K562 (cell line): Measurements from ENCODE around the gene SDSL. TPM values are rescaled to one million over a fixed set of nuclear protein-coding genes. Genes with fewer than 3 reads are reported as not detected.

ENCODE experiments used
- ATAC-seq: fragments of 200-7000 bp; cut with Tn5 transposase; 3 replicates; pipeline ENCODE4 v1.9.1; 2020; ENCODE audit warnings: moderate library complexity
- BruUV-seq: library from RNA; stranded (reverse); fragments of 400-500 nt; replicated peaks from 2 replicates; lab custom pipeline; 2021; lab: Mats Ljungman, UMichigan
- CTCF ChIA-PET: fragments of 300-600 bp; formaldehyde crosslinking; extraction: SDS; loops from one replicate; lab custom pipeline; 2021; ENCODE audit warnings: low intra/inter-chr PET ratio; lab: Yijun Ruan, JAX
- POLR2A ChIA-PET: fragments of 300-600, 350-650 bp; sonication (Branson Sonifier 250); formaldehyde crosslinking; extraction: SDS; loops from one replicate; lab custom pipeline; 2021; ENCODE audit warnings: antibody characterized with exemption, inconsistent platforms; lab: Yijun Ruan, JAX
- DNase-seq, 4 experiments: peaks; one replicate each; pipeline versions ENCODE4 v3.0.0 to v3.0.0-alpha.2; 2011 to 2018; ENCODE audit warnings: low spot score in 3 of 4, mixed read lengths in 3 of 4; ENCODE audit errors: extremely low read depth in 1 of 4
- FAIRE-seq: peaks from 2 replicates; lab custom pipeline; 2011; peaks lifted over from hg19 to GRCh38; lab: Jason Lieb, UNC
- H2AFZ ChIP-seq: 2 replicates; pipeline ENCODE4 v1.6.0; 2011; ENCODE audit warnings: low read depth, low read length, control low read depth, inconsistent platforms
- H3K27ac ChIP-seq: fragments of 200-600 bp; 3 replicates; pipeline ENCODE4 v1.8.0; 2011; ENCODE audit warnings: low read depth, mild to moderate bottlenecking, control low read depth, inconsistent platforms, low read length, moderate library complexity, mixed read lengths; ENCODE audit errors: extremely low read depth
- H3K27me3 ChIP-seq, 2 experiments: fragments of 300-600 bp in 1 of 2; 2 replicates in 1 of 2; 3 replicates in 1 of 2; pipeline versions ENCODE4 v1.6.0 to v1.8.0; 2011; ENCODE audit warnings: inconsistent platforms in 2 of 2, low read length in 2 of 2, mild to moderate bottlenecking in 1 of 2, mixed read lengths in 1 of 2, moderate library complexity in 1 of 2; ENCODE audit not compliant: control insufficient read depth in 2 of 2, insufficient read depth in 2 of 2
- H3K36me3 ChIP-seq: fragments of 300-600 bp; 3 replicates; pipeline ENCODE4 v1.8.0; 2011; ENCODE audit warnings: mild to moderate bottlenecking, low read length, inconsistent platforms; ENCODE audit not compliant: control insufficient read depth, insufficient read depth
- H3K4me1 ChIP-seq, 2 experiments: fragments of 200-600 bp in 1 of 2; replicated peaks in 1 of 2; 2 replicates in 1 of 2; 3 replicates in 1 of 2; pipeline versions ENCODE4 v1.5.1 to v1.8.0; 2011; ENCODE audit warnings: inconsistent platforms in 2 of 2, low read length in 2 of 2, mild to moderate bottlenecking in 1 of 2, mixed read lengths in 1 of 2, moderate library complexity in 1 of 2; ENCODE audit not compliant: control insufficient read depth in 2 of 2, insufficient read depth in 2 of 2
- H3K4me2 ChIP-seq: 2 replicates; pipeline ENCODE4 v1.6.1; 2011; ENCODE audit warnings: low read length, control low read depth, inconsistent platforms, mixed read lengths; ENCODE audit not compliant: insufficient read depth
- H3K4me3 ChIP-seq: fragments of 200-600 bp; sonication (generic), shearing (Covaris generic); 2 replicates; pipeline ENCODE4 v1.5.1; 2016; ENCODE audit warnings: control low read depth, inconsistent platforms
- H3K79me2 ChIP-seq: fragments of 200-600 bp; 3 replicates; pipeline ENCODE4 v1.8.0; 2011; ENCODE audit warnings: low read length, inconsistent platforms; ENCODE audit not compliant: control insufficient read depth, insufficient read depth
- H3K9ac ChIP-seq, 2 experiments: 2 replicates each; pipeline versions ENCODE4 v1.6.0 to v1.6.1; 2011; ENCODE audit warnings: low read depth in 2 of 2, low read length in 2 of 2, control low read depth in 1 of 2, inconsistent platforms in 1 of 2, mild to moderate bottlenecking in 1 of 2, mixed read lengths in 1 of 2; ENCODE audit not compliant: insufficient read depth in 1 of 2
- H3K9me1 ChIP-seq: one replicate; pipeline ENCODE4 v1.6.0; 2011; ENCODE audit warnings: inconsistent platforms, mild to moderate bottlenecking, low read length, moderate library complexity; ENCODE audit not compliant: control insufficient read depth, insufficient read depth
- H3K9me3 ChIP-seq: replicated peaks from 2 replicates; pipeline ENCODE4 v1.5.1; 2011; ENCODE audit warnings: low read depth, low read length, inconsistent platforms; ENCODE audit not compliant: control insufficient read depth, insufficient read depth
- H4K20me1 ChIP-seq: replicated peaks from 2 replicates; pipeline ENCODE4 v1.6.1; 2011; ENCODE audit warnings: low read length, inconsistent platforms, mixed read lengths; ENCODE audit not compliant: control insufficient read depth, insufficient read depth
- HNRNPUL1 ChIP-seq: fragments of 200-400 bp; formaldehyde crosslinking; IDR thresholded peaks from 2 replicates; pipeline ENCODE4 v1.6.1; 2017; ENCODE audit warnings: low read length
- MNT ChIP-seq, 2 experiments: fragments of 450-650 bp; conservative IDR thresholded peaks; 2 replicates each; pipeline ENCODE4 v1.6.1; 2017; ENCODE audit warnings: mild to moderate bottlenecking in 2 of 2, moderate library complexity in 2 of 2
- NFIC ChIP-seq: fragments of 450-650 bp; IDR thresholded peaks from 2 replicates; pipeline ENCODE4 v1.6.1; 2017; ENCODE audit warnings: mild to moderate bottlenecking, inconsistent platforms
- RCOR1 ChIP-seq, 2 experiments: IDR thresholded peaks; 2 replicates each; pipeline ENCODE4 v1.6.1; 2012; ENCODE audit warnings: low read depth in 2 of 2, low read length in 2 of 2, borderline replicate concordance in 1 of 2, improper control_type of control experiment in 1 of 2
- TEAD4 ChIP-seq, 2 experiments: sonication (generic) in 1 of 2; formaldehyde crosslinking in 1 of 2; IDR thresholded peaks; 2 replicates each; pipeline versions ENCODE4 v1.6.1 to v1.8.0; 2012 to 2022; ENCODE audit warnings: borderline replicate concordance in 1 of 2, inconsistent platforms in 1 of 2, low read length in 1 of 2, mild to moderate bottlenecking in 1 of 2, missing genetic modification reagents in 1 of 2
- ZBTB8A ChIP-seq: fragments of 450-650 bp; IDR thresholded peaks from 2 replicates; pipeline ENCODE4 v1.6.1; 2018; ENCODE audit warnings: mild to moderate bottlenecking, moderate library complexity; ENCODE audit not compliant: partially characterized antibody
- ZNF24 ChIP-seq: fragments of 450-650 bp; IDR thresholded peaks from 2 replicates; pipeline ENCODE4 v1.6.1; 2016
- WGBS: fragments of 100-300 bp; shearing (Covaris generic); methylation state at CpG from one replicate; pipeline ENCODE4 v1.1.6; 2016; ENCODE audit warnings: low coverage, mixed read lengths; ENCODE audit not compliant: insufficient coverage; ENCODE audit errors: missing lambda C conversion rate; 5-methylcytosine and 5-hydroxymethylcytosine counted together
- in situ Hi-C: fragments of 300-500 bp; cut with MboI; formaldehyde crosslinking; loops from 4 replicates; pipeline ENCODE4 v1.15.0; 2018; ENCODE audit warnings: inconsistent platforms, mixed read lengths
- intact Hi-C: fragments of 100-400 bp; cut with micrococcal nuclease; formaldehyde crosslinking; loops from 2 replicates; pipeline ENCODE4 v1.14.2; 2022
- polyA plus RNA-seq, 8 experiments: library from polyadenylated mRNA; depleted of rRNA in 4 of 8; stranded (reverse) in 5 of 8; unstranded in 3 of 8; fragments of >200 nt; fragmentation: Nextera tagmentation in 2 of 8; fragmentation: Illumina TruSeq in 1 of 8; extraction: Ambion mirVana in 2 of 8; extraction: Trizol in 1 of 8; gene quantifications; 2 replicates each; pipeline versions ENCODE4 v1.2.1 to v1.2.3, GENCODE V29; 2011 to 2014; ENCODE audit warnings: inconsistent platforms in 1 of 8, missing spikeins in 1 of 8
- total RNA-seq, 7 experiments: library from RNA; depleted of rRNA in 6 of 7; stranded (reverse); fragments of >200 nt in 6 of 7; fragmentation: Illumina TruSeq in 2 of 7; extraction: Trizol in 2 of 7; gene quantifications; 2 replicates each; pipeline versions ENCODE4 v1.2.1 to v1.2.3, GENCODE V29; 2011 to 2021; ENCODE audit warnings: low replicate concordance in 1 of 7
- TF ChIP-seq, protein P1 (sequence below), 2 experiments: fragments of 450-650 bp in 1 of 2; sonication (generic) in 1 of 2; formaldehyde crosslinking; conservative IDR thresholded peaks; 2 replicates each; pipeline versions ENCODE4 v1.4.0 to v1.8.1; 2020 to 2022; ENCODE audit warnings: mild to moderate bottlenecking in 1 of 2, missing genetic modification reagents in 1 of 2

SDSL gene
- total and polyA plus RNA-seq, 9 of the 15 experiments (the other 6 are each of a cell fraction or from before 2014, with no cell fraction given) = 0.31 to 11.0 (median 7.4) TPM

- TF ChIP-seq ZBTB8A (no peak), HNRNPUL1 (no peak)
Measured at GRCh38 chr12:113457185-113457584, 35.0 kb downstream of the SDSL start (continued).

GRCh38 chr12:113457710-113458109 is 35.5 kb downstream of the SDSL start:
- Histone ChIP-seq H3K36me3 (no peaks in the 10 kb centered on the region), H3K9me3 (no peaks in the 10 kb centered on the region), H3K27ac (no peak overlapping the region), H3K27me3 (peaks cover 2 to 22% of the 10 kb centered on the region in 2 experiments; a peak in 3 of 5 replicates), H3K79me2 (no peaks in the 10 kb centered on the region), H3K4me3 (no peak overlapping the region), H3K4me2 (no peak overlapping the region), H4K20me1 (no peaks in the 10 kb centered on the region), H2AFZ (no peak overlapping the region), H3K9ac (no peak overlapping the region), H3K9me1 (no peaks in the 10 kb centered on the region), H3K4me1 (peaks cover 0 to 5% of the 10 kb centered on the region in 2 experiments; a peak in 3 of 5 replicates)
- FAIRE-seq = no peak
- in situ Hi-C loops (no loop called here), intact Hi-C loops (no loop called here)
- ChIA-PET POLR2A (interaction anchor here (0.6 kb wide), 1 partner anchor 228 kb away, joined by 4 read pairs; no protein-coding TSS in a partner anchor), CTCF (no interaction called here)
- ATAC-seq = no peak
- 0% methylated on average over 2 of the region's 4 CpGs for WGBS
- no peak for DNase-seq
- no peak for TF ChIP-seq TEAD4 (IDR thresholded peaks at IDR 0.05; ENCODE audit: low read length)
- no peak for TF ChIP-seq TEAD4 (CRISPR knock-in tag; IDR thresholded peaks at IDR 0.05; ENCODE audit: borderline replicate concordance)
- TF ChIP-seq RCOR1 (IDR thresholded peaks at IDR 0.05; ENCODE audit: borderline replicate concordance in 1 of 2, low read depth in 2 of 2, low read length in 2 of 2) = no peak
- TF ChIP-seq MNT (conservative IDR thresholded peaks at IDR 0.05) = no peak
- peak; percentile 86 for TF ChIP-seq ZNF24
- TF ChIP-seq NFIC = no peak
- TF ChIP-seq, protein P1, sequence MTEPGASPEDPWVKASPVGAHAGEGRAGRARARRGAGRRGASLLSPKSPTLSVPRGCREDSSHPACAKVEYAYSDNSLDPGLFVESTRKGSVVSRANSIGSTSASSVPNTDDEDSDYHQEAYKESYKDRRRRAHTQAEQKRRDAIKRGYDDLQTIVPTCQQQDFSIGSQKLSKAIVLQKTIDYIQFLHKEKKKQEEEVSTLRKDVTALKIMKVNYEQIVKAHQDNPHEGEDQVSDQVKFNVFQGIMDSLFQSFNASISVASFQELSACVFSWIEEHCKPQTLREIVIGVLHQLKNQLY (CRISPR knock-in tag; conservative IDR thresholded peaks at IDR 0.05) = no peak
- no TSS peak for BruUV-seq
